ENCODE measurements around the gene COL18A1. TPM values are rescaled to one million over a fixed set of nuclear protein-coding genes. Genes with fewer than 3 reads are reported as not detected.

COL18A1 gene
- total and polyA plus RNA-seq, 9 of the 15 experiments (the other 6 are each of a cell fraction or from before 2014, with no cell fraction given), result 0.14 to 16.4 (median 2.0) TPM

GRCh38 chr21:45433301-45433700, 28.3 kb downstream of the COL18A1 start:
- no peak for FAIRE-seq
- in situ Hi-C loops (cut with MboI), result loop anchor here (5.0 kb wide), 1 partner anchor 131 kb away; no protein-coding TSS in a partner anchor
- H3K36me3 ChIP-seq (ENCODE audit: control insufficient read depth, insufficient read depth, low read length), result no peaks in the 10 kb centered on the region
- no peak overlapping the region for H3K27ac ChIP-seq (ENCODE audit: extremely low read depth, low read depth, low read length)
- ChIA-PET POLR2A (no interaction called here), CTCF (ENCODE audit: low intra/inter-chr PET ratio) (interaction anchor here (0.6 to 0.7 kb wide), 2 partner anchors 13 to 291 kb away, joined by 4 read pairs; no protein-coding TSS in a partner anchor)
- H2AFZ ChIP-seq (ENCODE audit: low read depth, low read length), result no peak overlapping the region
- no TSS peak for BruUV-seq (replicated peaks)
- DNase-seq (ENCODE audit: extremely low read depth in 1 of 4, low spot score in 3 of 4), result no peak
- H3K27me3 ChIP-seq (ENCODE audit: control insufficient read depth in 2 of 2, insufficient read depth in 2 of 2, low read length in 2 of 2), result no peaks in the 10 kb centered on the region; a peak in 1 of 5 replicates
- H3K4me3 ChIP-seq, result no peak overlapping the region
- 37% methylated on average over 8 of the region's 8 CpGs for WGBS (ENCODE audit: insufficient coverage, low coverage, missing lambda C conversion rate)
- intact Hi-C loops (cut with micrococcal nuclease), result no loop called here
- H3K79me2 ChIP-seq (ENCODE audit: control insufficient read depth, insufficient read depth, low read length), result no peaks in the 10 kb centered on the region; the same call in 2 of the 3 replicates
- H3K4me2 ChIP-seq (ENCODE audit: insufficient read depth, low read length), result no peak overlapping the region
- no peak for ATAC-seq
- peaks cover 33% of the 10 kb centered on the region for H4K20me1 ChIP-seq (replicated peaks; ENCODE audit: control insufficient read depth, insufficient read depth, low read length)
- peaks cover 3% of the 10 kb centered on the region for H3K9me1 ChIP-seq (ENCODE audit: control insufficient read depth, insufficient read depth, low read length)
- peaks cover 17 to 54% of the 10 kb centered on the region in 2 experiments; a peak in 4 of 5 replicates for H3K4me1 ChIP-seq (replicated peaks in 1 of 2; ENCODE audit: control insufficient read depth in 2 of 2, insufficient read depth in 2 of 2, low read length in 2 of 2)
- H3K9me3 ChIP-seq (replicated peaks; ENCODE audit: control insufficient read depth, insufficient read depth, low read depth, low read length), result peaks cover 2% of the 10 kb centered on the region; the same call in 1 of the 2 replicates
- TF ChIP-seq, protein P1, sequence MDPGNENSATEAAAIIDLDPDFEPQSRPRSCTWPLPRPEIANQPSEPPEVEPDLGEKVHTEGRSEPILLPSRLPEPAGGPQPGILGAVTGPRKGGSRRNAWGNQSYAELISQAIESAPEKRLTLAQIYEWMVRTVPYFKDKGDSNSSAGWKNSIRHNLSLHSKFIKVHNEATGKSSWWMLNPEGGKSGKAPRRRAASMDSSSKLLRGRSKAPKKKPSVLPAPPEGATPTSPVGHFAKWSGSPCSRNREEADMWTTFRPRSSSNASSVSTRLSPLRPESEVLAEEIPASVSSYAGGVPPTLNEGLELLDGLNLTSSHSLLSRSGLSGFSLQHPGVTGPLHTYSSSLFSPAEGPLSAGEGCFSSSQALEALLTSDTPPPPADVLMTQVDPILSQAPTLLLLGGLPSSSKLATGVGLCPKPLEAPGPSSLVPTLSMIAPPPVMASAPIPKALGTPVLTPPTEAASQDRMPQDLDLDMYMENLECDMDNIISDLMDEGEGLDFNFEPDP (CRISPR knock-in tag; IDR thresholded peaks at IDR 0.05), result no peak
- no peak for TF ChIP-seq FOXP4 (CRISPR knock-in tag; IDR thresholded peaks at IDR 0.05; ENCODE audit: borderline replicate concordance)
- no peak for TF ChIP-seq XRCC3 (IDR thresholded peaks at IDR 0.05)
- TF ChIP-seq BHLHE40 (IDR thresholded peaks at IDR 0.05; ENCODE audit: low read length), result 0 out of 2 replicates have a peak, but pooled peaks have one; percentile 4
- H3K9ac ChIP-seq (ENCODE audit: insufficient read depth in 1 of 2, low read depth in 2 of 2, low read length in 2 of 2), result no peak overlapping the region
